ENCODE measurements around the gene CSF2RB.

GRCh38 chr22:36897611-36898010 is 15.8 kb upstream of the CSF2RB start:
- no peak for TF ChIP-seq NR2C2 (CRISPR knock-in tag; IDR thresholded peaks at IDR 0.05)
- no peak for TF ChIP-seq IRF2 (CRISPR knock-in tag; IDR thresholded peaks at IDR 0.05; ENCODE audit: borderline replicate concordance, low read depth)
- no peak for TF ChIP-seq MAX (CRISPR knock-in tag; IDR thresholded peaks at IDR 0.05)
- TF ChIP-seq CTCF (IDR thresholded peaks at IDR 0.05) = no peak
- no peak for TF ChIP-seq NFE2L1 (CRISPR knock-in tag; IDR thresholded peaks at IDR 0.05)
- no peak for TF ChIP-seq NR1H2 (CRISPR knock-in tag; IDR thresholded peaks at IDR 0.05)
- TF ChIP-seq ZBTB21 (CRISPR knock-in tag; IDR thresholded peaks at IDR 0.05; ENCODE audit: borderline replicate concordance) = no peak
- TF ChIP-seq TEAD1 (CRISPR knock-in tag; IDR thresholded peaks at IDR 0.05) = no peak
- TF ChIP-seq FOXK1 (CRISPR knock-in tag; IDR thresholded peaks at IDR 0.05) = no peak
